Kidney (tissue), 14 donors: Measurements from ENCODE around the gene DUSP5. TPM values are rescaled to one million over a fixed set of nuclear protein-coding genes. Genes with fewer than 3 reads are reported as not detected.

ENCODE experiments used
- DNase-seq, 5 donors: peaks; one replicate each; pipeline ENCODE4 v3.0.0-alpha.2; 2013 to 2020
- FAIRE-seq: peaks from 2 replicates; lab custom pipeline; 2012; peaks lifted over from hg19 to GRCh38; lab: Jason Lieb, UNC
- H3K27ac ChIP-seq, 2 donors: one replicate each; pipeline ENCODE4 v1.7.0; 2013; ENCODE audit warnings: low read depth in 2 of 2, low read length in 2 of 2, inconsistent platforms in 1 of 2
- H3K27me3 ChIP-seq: one replicate; pipeline ENCODE4 v1.7.1; 2013; ENCODE audit warnings: low read length, inconsistent platforms; ENCODE audit not compliant: control insufficient read depth, insufficient read depth
- H3K36me3 ChIP-seq, 3 donors: one replicate each; pipeline versions ENCODE4 v1.7.0 to v1.7.1; 2013; ENCODE audit warnings: low read length in 3 of 3, control low read depth in 1 of 3, inconsistent platforms in 1 of 3; ENCODE audit not compliant: insufficient read depth in 3 of 3, control insufficient read depth in 2 of 3
- H3K4me1 ChIP-seq, 3 donors: one replicate each; pipeline versions ENCODE4 v1.7.0 to v1.7.1; 2013; ENCODE audit warnings: low read length in 3 of 3, inconsistent platforms in 1 of 3, low read depth in 1 of 3; ENCODE audit not compliant: control insufficient read depth in 2 of 3, insufficient read depth in 2 of 3
- H3K4me3 ChIP-seq, 3 donors: one replicate each; pipeline versions ENCODE4 v1.7.0 to v1.8.1; 2013; ENCODE audit warnings: low read length in 3 of 3, control low read depth in 1 of 3, inconsistent platforms in 1 of 3
- H3K9ac ChIP-seq, 3 donors: one replicate each; pipeline versions ENCODE4 v1.7.0 to v1.7.1; 2013; ENCODE audit warnings: low read length in 3 of 3, control low read depth in 1 of 3, inconsistent platforms in 1 of 3
- H3K9me3 ChIP-seq, 3 donors: one replicate each; pipeline versions ENCODE4 v1.7.0 to v1.7.1; 2013; ENCODE audit warnings: low read length in 3 of 3, control low read depth in 1 of 3, inconsistent platforms in 1 of 3; ENCODE audit not compliant: control insufficient read depth in 2 of 3, insufficient read depth in 1 of 3
- intact Hi-C: fragments of 100-400 bp; cut with DNase I; formaldehyde crosslinking; loops from one replicate; pipeline ENCODE4 v1.11.1; 2022
- polyA plus RNA-seq: library from polyadenylated mRNA; stranded (reverse); fragments of 350-450 nt; fragmentation: Illumina TruSeq; extraction: RNeasy Lipid Tissue Mini Kit (QIAGEN cat#74804); gene quantifications from one replicate; pipeline ENCODE4 v1.2.3, GENCODE V29; 2014; ENCODE audit warnings: low read depth, low replicate concordance; ENCODE audit not compliant: insufficient read depth
- total RNA-seq: library from RNA; stranded (reverse); fragmentation: NEBNext Ultra II Directional; extraction: Animal tissue kit (Norgen Biotek cat#: 25700); gene quantifications from one replicate; pipeline ENCODE4 v1.2.1, GENCODE V29; 2021
- TF ChIP-seq, protein P1 (sequence below): IDR thresholded peaks from 3 replicates; pipeline ENCODE4 v1.5.1; 2012; ENCODE audit warnings: mild to moderate bottlenecking, moderate library complexity, borderline replicate concordance; ENCODE audit not compliant: insufficient read depth; ENCODE audit errors: extremely low read depth
- donor health status: control.
- donor health status: control.
- donor health status: control.
- donor health status: control.
- donor health status: control.
- donor health status: DM: yes; HTN: yes; CAD: no.
- donor health status: Normal renal cell carcinoma (clear cell type).

DUSP5 gene
- total and polyA plus RNA-seq, 2 donors from 2014 or later, result 9.0 to 23.7 TPM

DNA sequence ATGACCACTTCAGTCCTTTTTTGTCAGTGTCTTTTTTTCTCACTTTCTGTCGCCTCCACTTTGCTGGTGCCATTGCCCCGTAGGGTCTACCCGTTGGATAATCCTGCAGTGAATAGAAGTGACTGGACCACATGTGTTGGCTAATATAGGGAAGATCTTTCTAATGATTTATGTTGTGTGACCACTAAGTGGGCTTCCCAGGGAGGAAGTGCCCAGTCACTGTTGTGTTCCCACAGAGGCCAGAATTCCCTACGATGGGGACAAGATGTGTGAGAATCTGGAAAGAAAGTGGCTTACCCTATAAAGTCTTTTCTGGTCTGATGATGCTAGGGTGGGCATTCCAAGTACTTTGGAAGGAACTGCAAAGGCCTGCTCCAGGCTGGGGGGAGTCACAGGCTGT is 41.4 kb downstream of the DUSP5 start:
- no peaks in the 10 kb centered on the region for H3K27me3 ChIP-seq
- no peak overlapping the region for H3K9ac ChIP-seq
- no peak overlapping the region for H3K27ac ChIP-seq
- intact Hi-C loops, result no loop called here
- H3K4me3 ChIP-seq, result no peak overlapping the region
- H3K9me3 ChIP-seq, result no peaks in the 10 kb centered on the region
- FAIRE-seq (no peak), DNase-seq (no peak)
- H3K36me3 ChIP-seq, result no peaks in the 10 kb centered on the region
- TF ChIP-seq, protein P1, sequence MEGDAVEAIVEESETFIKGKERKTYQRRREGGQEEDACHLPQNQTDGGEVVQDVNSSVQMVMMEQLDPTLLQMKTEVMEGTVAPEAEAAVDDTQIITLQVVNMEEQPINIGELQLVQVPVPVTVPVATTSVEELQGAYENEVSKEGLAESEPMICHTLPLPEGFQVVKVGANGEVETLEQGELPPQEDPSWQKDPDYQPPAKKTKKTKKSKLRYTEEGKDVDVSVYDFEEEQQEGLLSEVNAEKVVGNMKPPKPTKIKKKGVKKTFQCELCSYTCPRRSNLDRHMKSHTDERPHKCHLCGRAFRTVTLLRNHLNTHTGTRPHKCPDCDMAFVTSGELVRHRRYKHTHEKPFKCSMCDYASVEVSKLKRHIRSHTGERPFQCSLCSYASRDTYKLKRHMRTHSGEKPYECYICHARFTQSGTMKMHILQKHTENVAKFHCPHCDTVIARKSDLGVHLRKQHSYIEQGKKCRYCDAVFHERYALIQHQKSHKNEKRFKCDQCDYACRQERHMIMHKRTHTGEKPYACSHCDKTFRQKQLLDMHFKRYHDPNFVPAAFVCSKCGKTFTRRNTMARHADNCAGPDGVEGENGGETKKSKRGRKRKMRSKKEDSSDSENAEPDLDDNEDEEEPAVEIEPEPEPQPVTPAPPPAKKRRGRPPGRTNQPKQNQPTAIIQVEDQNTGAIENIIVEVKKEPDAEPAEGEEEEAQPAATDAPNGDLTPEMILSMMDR, result no peak
- H3K4me1 ChIP-seq, result no peaks in the 10 kb centered on the region

- FAIRE-seq, result no peak
- Histone ChIP-seq H3K4me1 (no peaks in the 10 kb centered on the region), H3K27me3 (no peaks in the 10 kb centered on the region), H3K36me3 (no peaks in the 10 kb centered on the region), H3K9ac (no peak overlapping the region), H3K27ac (no peak overlapping the region), H3K4me3 (no peak overlapping the region), H3K9me3 (no peaks in the 10 kb centered on the region)
- no peak for DNase-seq
- TF ChIP-seq, protein P1, result no peak
- intact Hi-C loops, result no loop called here
Measured at GRCh38 chr10:110540031-110540430, 42.3 kb downstream of the DUSP5 start.

- no peak overlapping the region for H3K4me3 ChIP-seq
- H3K36me3 ChIP-seq, result no peaks in the 10 kb centered on the region
- no peaks in the 10 kb centered on the region for H3K4me1 ChIP-seq
- TF ChIP-seq, protein P1, result no peak
- H3K9ac ChIP-seq, result no peak overlapping the region
- FAIRE-seq (no peak), DNase-seq (no peak)
- H3K9me3 ChIP-seq, result no peaks in the 10 kb centered on the region
- intact Hi-C loops, result loop anchor here (5.0 kb wide), 1 partner anchor 233 kb away; no protein-coding TSS in a partner anchor
- no peak overlapping the region for H3K27ac ChIP-seq
- H3K27me3 ChIP-seq, result no peaks in the 10 kb centered on the region
Measured at GRCh38 chr10:110544958-110545537, 47.3 kb downstream of the DUSP5 start.

- Histone ChIP-seq H3K9me3 (no peaks in the 10 kb centered on the region), H3K4me3 (no peak overlapping the region), H3K9ac (no peak overlapping the region), H3K36me3 (no peaks in the 10 kb centered on the region), H3K27me3 (peaks cover 2% of the 10 kb centered on the region), H3K4me1 (no peaks in the 10 kb centered on the region), H3K27ac (no peak overlapping the region)
- DNase-seq (no peak), FAIRE-seq (no peak)
- TF ChIP-seq, protein P1, result no peak
- intact Hi-C loops, result loop anchor here (5.0 kb wide), 1 partner anchor 234 kb away; no protein-coding TSS in a partner anchor
Measured at GRCh38 chr10:110546077-110546476, 48.4 kb downstream of the DUSP5 start.
